Natural killer cell treated with Interleukin-12 subunit alpha and Interleukin-12 subunit beta and Interleukin-15 and Interleukin-18, amount 100 ng/mL, for 72 hours (primary cell): Measurements from ENCODE around the gene SLC6A15. TPM values are rescaled to one million over a fixed set of nuclear protein-coding genes. Genes with fewer than 3 reads are reported as not detected.

Experiments
- ATAC-seq, 2 donors: fragments of 150-1000 bp; cut with Tn5 transposase in 1 of 2; sonication (Bioruptor Pico), chemical (Tn5 transposase) in 1 of 2; 2 replicates each; pipeline ENCODE4 v1.10.0; 2021
- DNase-seq: peaks from one replicate; pipeline ENCODE4 v3.0.0; 2022; ENCODE audit warnings: low spot score
- H3K27ac Mint-ChIP-seq, 2 donors: 1 replicate in 1 of 2; 2 replicates in 1 of 2; pipeline ENCODE4 v1.8.0; 2022; ENCODE audit warnings: mixed read lengths in 2 of 2, mild to moderate bottlenecking in 1 of 2, moderate library complexity in 1 of 2
- H3K27me3 Mint-ChIP-seq, 2 donors: 1 replicate in 1 of 2; 2 replicates in 1 of 2; pipeline ENCODE4 v1.8.0; 2022; ENCODE audit warnings: mixed read lengths in 2 of 2
- H3K36me3 Mint-ChIP-seq: one replicate; pipeline ENCODE4 v1.8.0; 2022; ENCODE audit warnings: mixed read lengths
- H3K4me1 Mint-ChIP-seq, 2 donors: 1 replicate in 1 of 2; 2 replicates in 1 of 2; pipeline ENCODE4 v1.8.0; 2022; ENCODE audit warnings: low read depth in 2 of 2, mixed read lengths in 2 of 2, mild to moderate bottlenecking in 1 of 2
- H3K4me3 Mint-ChIP-seq: one replicate; pipeline ENCODE4 v1.8.0; 2022; ENCODE audit warnings: mixed read lengths
- H3K9me3 Mint-ChIP-seq: 2 replicates; pipeline ENCODE4 v1.8.0; 2022; ENCODE audit warnings: mixed read lengths
- total RNA-seq, 2 donors: library from RNA; stranded (reverse); gene quantifications; one replicate each; pipeline ENCODE4 v1.2.3, GENCODE V29; 2022

Gene SLC6A15
- total RNA-seq, result not detected

DNA sequence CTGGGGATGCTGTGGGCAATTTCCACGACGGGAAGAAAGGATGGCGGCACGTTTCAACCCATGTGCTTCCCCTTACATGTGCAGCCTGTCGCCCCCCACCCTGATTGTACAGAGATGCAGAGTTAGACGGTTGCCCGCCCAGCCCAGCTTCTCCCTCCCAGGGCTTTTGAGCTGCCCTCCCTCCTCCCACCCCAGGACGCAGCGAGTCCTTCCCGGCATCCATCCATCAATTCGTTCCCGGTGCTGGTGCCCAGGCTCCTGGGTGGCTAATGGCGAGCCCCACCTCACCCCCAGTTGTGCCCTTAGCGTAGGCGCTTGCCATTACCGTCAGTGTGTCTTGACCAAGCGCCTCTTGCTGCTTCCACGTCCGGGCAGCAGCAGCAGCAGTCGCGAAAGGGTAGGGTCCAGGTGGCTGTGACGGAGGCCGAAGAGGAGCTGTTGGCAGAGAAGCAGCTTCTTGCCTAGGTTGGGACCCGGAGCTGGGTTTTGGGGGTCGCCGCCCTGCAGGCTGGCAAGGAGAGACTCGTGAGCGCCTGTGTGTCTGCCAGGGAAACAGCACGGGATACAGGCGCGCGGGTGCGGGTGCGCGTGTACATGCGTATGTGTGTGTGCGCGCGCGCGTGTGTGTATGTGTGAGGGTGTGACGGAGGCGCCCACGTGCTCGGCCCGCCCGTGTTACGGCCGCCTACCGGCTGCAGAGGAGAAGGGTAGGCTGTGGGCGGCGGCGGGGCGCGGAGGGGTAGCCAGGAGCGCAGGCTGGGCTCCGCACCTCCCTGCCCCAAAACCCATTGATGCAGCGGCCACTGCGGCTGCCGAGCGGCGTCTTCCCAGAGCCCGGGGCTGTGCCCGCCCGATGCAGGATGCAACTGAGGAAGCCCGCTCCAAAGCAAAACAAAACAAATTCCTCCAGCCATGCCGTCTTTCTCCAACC lies at the start of gene SLC6A15:
SLC6A15 (minus strand) TSS at position 602 of the 931 bp plus-strand sequence. CDS start 20,679 bp downstream, outside the sequence.
- peaks cover 11 to 15% of the 10 kb centered on the region in 2 donors for H3K27me3 Mint-ChIP-seq
- ATAC-seq (peak in 1 of 2 donors; percentile 24), DNase-seq (no peak)
- peaks cover 2% of the 10 kb centered on the region for H3K9me3 Mint-ChIP-seq
- peaks cover 0 to 3% of the 10 kb centered on the region in 2 donors for H3K4me1 Mint-ChIP-seq
- no peaks in the 10 kb centered on the region for H3K36me3 Mint-ChIP-seq
- no peak within 1 kb of the TSS for H3K27ac Mint-ChIP-seq
- H3K4me3 Mint-ChIP-seq, result no peak within 1 kb of the TSS

DNA sequence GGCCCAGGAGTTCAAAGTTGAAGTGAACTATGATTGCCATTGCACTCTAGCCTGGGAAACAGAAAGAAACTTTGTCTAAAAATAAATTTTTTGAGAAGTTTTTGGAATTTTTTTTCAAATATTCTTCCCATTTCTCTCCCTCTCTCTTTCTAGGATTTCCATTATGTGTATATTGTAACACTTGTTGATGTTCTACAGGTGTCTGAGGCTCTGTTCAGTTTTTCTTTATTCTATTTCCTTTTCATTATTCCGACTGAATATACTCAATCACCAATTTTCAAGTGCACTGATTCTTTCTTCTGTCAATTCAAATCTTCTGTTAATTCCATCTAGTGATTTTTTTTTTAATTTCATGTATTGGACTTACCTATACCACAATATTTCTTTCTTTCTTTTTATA lies 48.3 kb upstream of the SLC6A15 start:
- no peaks in the 10 kb centered on the region for H3K27me3 Mint-ChIP-seq
- H3K4me3 Mint-ChIP-seq, result no peak overlapping the region
- no peak overlapping the region for H3K27ac Mint-ChIP-seq
- H3K4me1 Mint-ChIP-seq, result no peaks in the 10 kb centered on the region
- peaks cover 7% of the 10 kb centered on the region for H3K9me3 Mint-ChIP-seq
- DNase-seq (no peak), ATAC-seq (no peak)
- H3K36me3 Mint-ChIP-seq, result no peaks in the 10 kb centered on the region

DNA sequence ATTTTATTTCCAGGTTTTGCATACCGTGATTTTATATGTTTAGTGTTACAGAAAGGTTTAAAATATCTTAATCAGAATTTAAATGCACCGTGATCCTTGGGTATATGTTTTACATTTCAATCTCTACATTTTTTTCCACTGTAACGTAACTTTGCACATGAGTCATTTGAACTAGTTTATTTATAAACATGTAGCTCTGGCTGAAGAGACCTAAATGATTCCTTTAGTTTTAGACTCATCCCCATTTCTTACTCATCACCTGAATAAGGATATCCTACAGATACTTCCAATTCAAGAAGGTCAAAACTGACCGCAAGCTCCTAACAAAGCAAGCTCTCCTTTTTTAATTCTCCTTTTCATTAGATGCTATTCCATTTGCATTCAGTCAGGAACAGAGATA lies 42.7 kb upstream of the SLC6A15 start:
- ATAC-seq (no peak), DNase-seq (no peak)
- H3K27me3 Mint-ChIP-seq, result no peaks in the 10 kb centered on the region
- H3K27ac Mint-ChIP-seq, result no peak overlapping the region
- H3K4me1 Mint-ChIP-seq, result no peaks in the 10 kb centered on the region
- no peak overlapping the region for H3K4me3 Mint-ChIP-seq
- no peaks in the 10 kb centered on the region for H3K36me3 Mint-ChIP-seq
- H3K9me3 Mint-ChIP-seq, result no peaks in the 10 kb centered on the region

DNA sequence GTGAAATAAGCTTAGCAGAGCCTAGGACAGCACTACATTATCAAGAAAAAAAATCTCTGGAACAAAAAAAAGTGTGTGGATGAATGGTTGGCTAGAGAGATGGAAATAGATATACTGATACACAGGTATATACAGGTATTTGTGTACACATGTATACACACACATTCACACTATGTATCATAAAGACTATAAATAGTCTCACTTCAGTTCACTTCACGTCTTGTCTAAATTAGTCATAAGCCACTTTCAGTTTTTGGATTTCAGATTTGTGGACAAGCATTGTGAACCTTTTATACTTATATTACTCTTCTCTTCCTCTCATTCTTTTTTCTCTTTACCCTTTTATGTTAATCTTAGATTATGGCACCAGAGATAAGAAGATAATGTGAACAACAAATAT lies 41.8 kb upstream of the SLC6A15 start:
- no peak overlapping the region for H3K4me3 Mint-ChIP-seq
- ATAC-seq (no peak), DNase-seq (no peak)
- no peaks in the 10 kb centered on the region for H3K36me3 Mint-ChIP-seq
- H3K27ac Mint-ChIP-seq, result no peak overlapping the region
- H3K4me1 Mint-ChIP-seq, result no peaks in the 10 kb centered on the region
- H3K27me3 Mint-ChIP-seq, result no peaks in the 10 kb centered on the region
- no peaks in the 10 kb centered on the region for H3K9me3 Mint-ChIP-seq

DNA sequence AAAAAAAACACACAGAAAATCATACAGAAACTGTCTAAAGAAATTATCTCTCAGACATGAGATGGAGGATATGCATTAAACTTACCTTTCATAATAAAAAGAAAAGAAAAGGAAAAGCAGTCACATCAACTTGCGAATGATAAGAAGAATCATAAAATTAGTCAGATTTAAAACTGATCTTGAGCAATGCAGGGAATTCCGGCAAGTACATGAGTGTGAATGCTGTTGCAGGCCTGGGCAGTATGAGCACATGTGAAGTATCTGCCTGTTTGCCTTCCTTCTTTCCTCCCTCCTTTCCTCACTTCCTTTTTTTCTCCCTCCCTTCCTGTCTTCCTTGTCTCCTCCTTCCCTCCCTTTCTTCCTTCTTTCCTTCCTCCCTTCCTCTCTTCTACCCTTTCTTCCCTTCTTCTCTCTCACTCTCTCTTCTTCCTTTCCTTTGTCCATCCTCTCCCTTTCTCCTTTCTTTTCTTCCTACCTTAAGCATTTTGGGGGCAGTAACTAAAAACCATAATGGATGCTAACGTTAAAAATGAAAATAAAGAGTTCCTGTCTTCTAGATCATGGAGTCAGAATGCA lies 38.5 kb upstream of the SLC6A15 start:
- no peaks in the 10 kb centered on the region for H3K4me1 Mint-ChIP-seq
- ATAC-seq (no peak), DNase-seq (no peak)
- H3K27me3 Mint-ChIP-seq, result no peaks in the 10 kb centered on the region
- no peaks in the 10 kb centered on the region for H3K36me3 Mint-ChIP-seq
- no peak overlapping the region for H3K27ac Mint-ChIP-seq
- no peaks in the 10 kb centered on the region for H3K9me3 Mint-ChIP-seq
- no peak overlapping the region for H3K4me3 Mint-ChIP-seq

DNA sequence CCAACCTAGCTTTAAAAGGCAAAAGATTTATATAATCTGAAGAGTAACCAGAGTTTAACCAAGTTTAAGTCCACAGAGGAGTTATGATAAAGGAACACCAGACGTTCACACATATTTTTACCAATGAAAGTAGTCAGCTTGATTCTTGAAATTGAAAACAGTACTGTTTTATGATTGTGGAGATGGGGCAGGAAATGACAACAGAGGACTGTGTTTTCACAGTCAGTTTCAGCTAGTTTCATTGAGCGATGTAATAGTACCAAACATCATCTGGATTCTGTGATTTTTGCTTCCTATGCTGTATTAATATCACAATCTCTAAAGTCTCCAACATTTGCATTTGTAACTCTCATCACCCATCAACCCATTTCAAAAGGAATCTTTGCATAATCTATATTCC lies 34.2 kb upstream of the SLC6A15 start:
- no peak overlapping the region for H3K27ac Mint-ChIP-seq
- no peaks in the 10 kb centered on the region for H3K4me1 Mint-ChIP-seq
- DNase-seq (no peak), ATAC-seq (no peak)
- H3K4me3 Mint-ChIP-seq, result no peak overlapping the region
- H3K36me3 Mint-ChIP-seq, result no peaks in the 10 kb centered on the region
- peaks cover 4% of the 10 kb centered on the region for H3K9me3 Mint-ChIP-seq
- no peaks in the 10 kb centered on the region for H3K27me3 Mint-ChIP-seq

DNA sequence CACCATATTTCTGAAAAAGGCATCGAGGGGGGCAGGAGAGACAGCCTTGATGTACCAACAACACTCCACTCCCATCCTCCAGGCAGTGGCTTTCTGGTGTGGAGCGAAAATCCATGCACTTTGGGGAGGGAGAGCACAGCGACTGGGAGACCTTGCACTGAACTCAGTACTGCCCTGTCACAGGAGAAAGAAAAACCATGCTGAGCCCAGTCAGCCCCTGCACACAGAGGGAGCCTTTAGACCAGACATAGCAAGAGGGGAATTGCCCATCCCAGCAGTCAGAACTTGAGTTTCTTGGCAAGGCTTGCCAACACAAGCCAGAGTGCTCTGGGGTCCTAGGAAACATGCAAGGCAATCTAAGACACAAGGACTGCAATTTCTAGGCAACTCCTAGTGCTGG lies 24.8 kb upstream of the SLC6A15 start:
- Mint-ChIP-seq H3K27me3 (no peaks in the 10 kb centered on the region), H3K27ac (no peak overlapping the region), H3K36me3 (no peaks in the 10 kb centered on the region), H3K9me3 (peaks cover 15% of the 10 kb centered on the region), H3K4me1 (no peaks in the 10 kb centered on the region), H3K4me3 (no peak overlapping the region)
- ATAC-seq, result no peak
- DNase-seq, result no peak

DNA sequence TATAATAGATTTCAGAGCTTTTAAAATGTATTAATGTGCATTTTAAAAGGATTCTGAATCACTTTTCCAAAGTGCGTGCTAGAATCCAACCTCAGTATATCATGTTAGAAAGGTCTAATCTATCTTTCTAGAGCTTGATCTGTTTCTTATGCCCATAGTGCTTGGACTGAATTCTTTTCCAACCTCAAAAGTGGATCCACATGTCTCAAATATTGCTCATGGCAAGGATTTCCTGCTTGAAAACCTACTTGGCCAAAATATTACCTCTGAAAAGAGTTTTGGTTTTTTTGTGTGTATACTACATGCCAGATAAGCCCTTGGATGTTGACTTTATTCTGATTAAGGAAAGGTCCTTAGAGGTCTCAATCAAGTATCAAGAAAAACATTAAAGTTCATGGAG lies 16.9 kb upstream of the SLC6A15 start:
- H3K27me3 Mint-ChIP-seq, result no peaks in the 10 kb centered on the region

DNA sequence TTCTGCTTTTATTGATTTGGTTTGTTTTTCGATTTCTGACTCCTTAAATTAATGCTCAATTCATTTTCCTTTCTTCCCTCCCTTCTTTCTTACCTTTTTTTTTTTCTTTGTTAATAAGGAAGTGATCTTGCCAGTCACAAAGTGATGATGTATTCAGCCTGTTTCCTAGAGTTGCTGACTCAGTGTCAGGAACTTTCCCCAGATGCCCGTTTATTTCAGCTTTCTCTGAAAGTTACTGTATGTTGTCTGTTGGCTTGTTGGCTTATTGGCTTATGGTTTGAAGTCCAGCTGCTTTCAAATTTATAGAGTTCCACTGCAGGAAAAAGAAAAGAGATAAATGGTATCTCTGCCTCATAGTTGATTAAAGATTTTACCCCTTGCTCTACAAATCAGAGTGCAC lies 12.4 kb upstream of the SLC6A15 start:
- ATAC-seq (no peak), DNase-seq (no peak)
- Mint-ChIP-seq H3K9me3 (peaks cover 7% of the 10 kb centered on the region), H3K36me3 (no peaks in the 10 kb centered on the region), H3K4me3 (no peak overlapping the region), H3K27ac (no peak overlapping the region), H3K27me3 (no peaks in the 10 kb centered on the region), H3K4me1 (no peaks in the 10 kb centered on the region)

More for the DNA sequence above, 16.9 kb upstream of the SLC6A15 start:
- H3K27ac Mint-ChIP-seq, result no peak overlapping the region
- no peak for DNase-seq
- no peak overlapping the region for H3K4me3 Mint-ChIP-seq
- no peaks in the 10 kb centered on the region for H3K36me3 Mint-ChIP-seq
- no peaks in the 10 kb centered on the region for H3K4me1 Mint-ChIP-seq
- ATAC-seq, result no peak
- H3K9me3 Mint-ChIP-seq, result peaks cover 4% of the 10 kb centered on the region

DNA sequence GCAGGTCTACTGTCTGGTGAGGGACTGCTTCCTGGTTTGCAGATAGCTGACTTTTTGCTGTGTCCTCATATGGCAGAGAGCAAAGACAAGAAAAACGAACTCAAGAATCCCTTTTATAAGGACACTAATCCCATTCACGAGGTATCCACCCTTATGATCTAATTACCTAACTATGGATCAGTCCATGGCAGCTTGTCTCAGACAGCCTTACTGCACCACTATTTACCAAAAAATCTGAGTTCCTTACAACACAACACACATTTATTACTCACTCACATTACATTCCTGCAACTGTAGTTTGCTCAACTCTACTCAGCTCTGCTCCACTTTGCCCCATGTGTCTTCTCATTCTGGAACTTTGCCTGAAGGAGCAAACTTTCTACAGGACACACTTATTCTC lies 10.1 kb upstream of the SLC6A15 start:
- DNase-seq (no peak), ATAC-seq (no peak)
- Mint-ChIP-seq H3K27me3 (no peaks in the 10 kb centered on the region), H3K4me3 (no peak overlapping the region), H3K4me1 (no peaks in the 10 kb centered on the region), H3K27ac (no peak overlapping the region), H3K36me3 (no peaks in the 10 kb centered on the region), H3K9me3 (peaks cover 7% of the 10 kb centered on the region)

DNA sequence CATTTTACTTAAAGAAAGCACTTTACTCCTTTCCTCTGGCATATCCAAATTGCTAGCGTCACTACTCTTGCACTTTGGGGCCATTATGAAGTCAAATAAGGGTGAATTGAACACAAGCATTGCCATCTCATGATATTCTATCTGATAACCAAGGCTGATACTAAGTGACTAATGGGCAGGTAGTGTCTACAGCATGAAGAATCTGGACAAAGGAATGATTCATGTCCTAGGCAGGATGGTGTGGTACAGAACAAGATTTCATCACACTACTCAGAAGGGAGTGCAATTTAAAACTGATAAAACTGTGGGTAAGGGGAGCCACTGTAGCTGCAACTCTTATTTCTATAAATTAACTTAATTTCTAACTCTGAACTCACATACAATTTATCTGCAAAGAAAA lies 7.7 kb upstream of the SLC6A15 start:
- peaks cover 7% of the 10 kb centered on the region for H3K9me3 Mint-ChIP-seq
- no peak for DNase-seq
- H3K4me1 Mint-ChIP-seq, result no peaks in the 10 kb centered on the region
- no peaks in the 10 kb centered on the region for H3K36me3 Mint-ChIP-seq
- no peak overlapping the region for H3K4me3 Mint-ChIP-seq
- no peaks in the 10 kb centered on the region for H3K27me3 Mint-ChIP-seq
- H3K27ac Mint-ChIP-seq, result no peak overlapping the region
- ATAC-seq, result no peak

DNA sequence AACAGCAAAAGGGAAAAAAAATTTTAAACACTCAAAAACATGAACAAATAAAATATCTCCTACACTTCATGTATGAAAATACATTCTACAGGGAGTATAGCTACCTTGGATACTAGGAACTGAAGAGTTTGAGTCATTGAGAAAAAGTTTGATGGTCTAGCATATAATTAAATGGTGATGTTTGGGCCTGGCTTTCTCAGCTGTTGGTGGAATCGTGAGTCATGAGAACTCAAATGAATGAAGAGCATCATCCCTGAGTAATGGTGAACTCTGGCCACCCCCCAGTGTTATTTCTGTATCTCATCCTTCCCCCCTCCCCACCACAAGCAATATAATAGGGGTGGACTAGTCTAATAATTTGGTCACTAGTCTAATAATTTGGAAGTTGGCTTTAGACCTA lies 6.7 kb upstream of the SLC6A15 start:
- Mint-ChIP-seq H3K27ac (no peak overlapping the region), H3K4me3 (no peak overlapping the region), H3K36me3 (no peaks in the 10 kb centered on the region), H3K27me3 (peaks cover 2 to 3% of the 10 kb centered on the region in 2 donors), H3K4me1 (no peaks in the 10 kb centered on the region), H3K9me3 (peaks cover 9% of the 10 kb centered on the region)
- DNase-seq, result no peak
- ATAC-seq, result no peak

DNA sequence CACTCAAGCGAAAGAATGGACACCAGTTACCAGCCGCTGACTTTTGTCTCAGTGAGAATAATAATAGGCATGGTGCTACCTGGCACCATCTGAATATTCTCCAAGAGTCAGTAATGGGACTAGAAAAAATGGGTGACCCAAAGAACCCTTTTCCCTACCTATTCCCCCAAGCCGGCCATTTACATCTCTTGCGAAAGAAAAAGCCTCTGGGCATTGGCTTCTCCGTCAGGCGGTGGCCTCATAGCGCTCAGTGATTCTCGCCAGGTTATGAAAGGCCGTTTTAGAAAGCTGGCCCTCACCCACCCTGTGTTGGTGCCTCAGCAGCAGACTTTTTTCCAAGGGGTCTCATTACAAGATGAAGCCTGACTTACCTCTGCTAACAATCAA lies 523 bp upstream of the SLC6A15 start:
- Mint-ChIP-seq H3K27me3 (peaks cover 11 to 15% of the 10 kb centered on the region in 2 donors), H3K36me3 (no peaks in the 10 kb centered on the region)

More for the DNA sequence above, 523 bp upstream of the SLC6A15 start:
- peaks cover 2% of the 10 kb centered on the region for H3K9me3 Mint-ChIP-seq
- no peak overlapping the region for H3K27ac Mint-ChIP-seq
- H3K4me3 Mint-ChIP-seq, result no peak overlapping the region
- peaks cover 0 to 3% of the 10 kb centered on the region in 2 donors for H3K4me1 Mint-ChIP-seq
- ATAC-seq (no peak), DNase-seq (no peak)
